ENCODE results near the gene FOXRED2. TPM values are rescaled to one million over a fixed set of nuclear protein-coding genes. Genes with fewer than 3 reads are reported as not detected.
A peak's percentile ranks its signal among the peaks of the same experiment; 100 is the strongest.

The FOXRED2 gene
- total RNA-seq, 2 donors from 2014 or later: 6.8 to 13.8 TPM

- DNase-seq (ENCODE audit: low spot score) (no peak), ATAC-seq (ENCODE audit: insufficient number of reproducible peaks, low FRiP score, low read depth) (no peak)
- TF ChIP-seq, protein P1, sequence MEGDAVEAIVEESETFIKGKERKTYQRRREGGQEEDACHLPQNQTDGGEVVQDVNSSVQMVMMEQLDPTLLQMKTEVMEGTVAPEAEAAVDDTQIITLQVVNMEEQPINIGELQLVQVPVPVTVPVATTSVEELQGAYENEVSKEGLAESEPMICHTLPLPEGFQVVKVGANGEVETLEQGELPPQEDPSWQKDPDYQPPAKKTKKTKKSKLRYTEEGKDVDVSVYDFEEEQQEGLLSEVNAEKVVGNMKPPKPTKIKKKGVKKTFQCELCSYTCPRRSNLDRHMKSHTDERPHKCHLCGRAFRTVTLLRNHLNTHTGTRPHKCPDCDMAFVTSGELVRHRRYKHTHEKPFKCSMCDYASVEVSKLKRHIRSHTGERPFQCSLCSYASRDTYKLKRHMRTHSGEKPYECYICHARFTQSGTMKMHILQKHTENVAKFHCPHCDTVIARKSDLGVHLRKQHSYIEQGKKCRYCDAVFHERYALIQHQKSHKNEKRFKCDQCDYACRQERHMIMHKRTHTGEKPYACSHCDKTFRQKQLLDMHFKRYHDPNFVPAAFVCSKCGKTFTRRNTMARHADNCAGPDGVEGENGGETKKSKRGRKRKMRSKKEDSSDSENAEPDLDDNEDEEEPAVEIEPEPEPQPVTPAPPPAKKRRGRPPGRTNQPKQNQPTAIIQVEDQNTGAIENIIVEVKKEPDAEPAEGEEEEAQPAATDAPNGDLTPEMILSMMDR (IDR thresholded peaks at IDR 0.05): no peak
- H3K4me1 ChIP-seq (ENCODE audit: control insufficient read depth in 1 of 2, low read depth in 2 of 2): peaks cover 4 to 26% of the 10 kb centered on the region in 2 donors
- H3K4me3 ChIP-seq: peak overlapping the region; percentile 69
- no peaks in the 10 kb centered on the region for H3K9me3 ChIP-seq
- H3K27ac ChIP-seq: peak overlapping the region; percentile 35 to 51
- H3K27me3 ChIP-seq (replicated peaks; ENCODE audit: insufficient read depth): no peaks in the 10 kb centered on the region
- H3K36me3 ChIP-seq: peaks cover 19% of the 10 kb centered on the region
Measured at GRCh38 chr22:36507518-36508010, 724 bp upstream of the FOXRED2 start.

DNA sequence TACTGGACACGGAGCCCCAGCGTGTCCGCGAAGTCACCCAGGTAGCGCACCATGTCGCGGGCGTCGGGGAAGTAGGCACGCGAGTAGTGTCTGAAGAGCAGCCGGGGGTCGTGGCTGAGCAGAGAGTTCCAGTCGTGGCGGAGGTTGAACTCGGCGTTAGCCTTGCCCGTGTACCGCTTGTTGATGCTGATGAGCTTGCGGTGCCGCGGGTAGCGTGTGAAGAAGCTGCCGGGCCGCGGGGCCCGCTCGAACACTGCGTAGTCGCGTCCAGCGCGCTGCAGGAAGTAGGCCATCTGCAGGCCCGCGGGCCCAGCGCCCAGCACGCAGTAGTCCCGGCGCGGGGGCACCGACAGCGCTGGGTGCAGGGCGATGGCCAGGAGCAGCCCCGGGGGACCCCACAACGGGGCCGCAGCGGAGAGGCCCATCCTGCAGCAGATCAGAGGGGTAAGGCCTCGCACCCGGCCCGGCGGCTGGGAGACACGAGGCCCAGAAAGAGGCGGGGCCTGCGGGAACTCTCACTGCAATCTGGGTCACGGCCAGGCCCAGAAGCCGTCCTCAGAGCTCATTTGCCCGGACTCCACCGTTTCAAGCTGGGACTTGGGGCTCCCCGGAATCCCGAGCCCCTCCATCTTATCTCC, 723 bp downstream of the FOXRED2 start:
- ATAC-seq (ENCODE audit: insufficient number of reproducible peaks, low FRiP score, low read depth): no peak
- Histone ChIP-seq H3K4me3 (peak overlapping the region; percentile 69), H3K4me1 (ENCODE audit: control insufficient read depth in 1 of 2, low read depth in 2 of 2) (peaks cover 4 to 26% of the 10 kb centered on the region in 2 donors), H3K27ac (no peak overlapping the region), H3K9me3 (no peaks in the 10 kb centered on the region), H3K36me3 (peaks cover 7% of the 10 kb centered on the region), H3K27me3 (replicated peaks; ENCODE audit: insufficient read depth) (no peaks in the 10 kb centered on the region)
- DNase-seq (ENCODE audit: low spot score): no peak
- TF ChIP-seq, protein P1 (IDR thresholded peaks at IDR 0.05): no peak

DNA sequence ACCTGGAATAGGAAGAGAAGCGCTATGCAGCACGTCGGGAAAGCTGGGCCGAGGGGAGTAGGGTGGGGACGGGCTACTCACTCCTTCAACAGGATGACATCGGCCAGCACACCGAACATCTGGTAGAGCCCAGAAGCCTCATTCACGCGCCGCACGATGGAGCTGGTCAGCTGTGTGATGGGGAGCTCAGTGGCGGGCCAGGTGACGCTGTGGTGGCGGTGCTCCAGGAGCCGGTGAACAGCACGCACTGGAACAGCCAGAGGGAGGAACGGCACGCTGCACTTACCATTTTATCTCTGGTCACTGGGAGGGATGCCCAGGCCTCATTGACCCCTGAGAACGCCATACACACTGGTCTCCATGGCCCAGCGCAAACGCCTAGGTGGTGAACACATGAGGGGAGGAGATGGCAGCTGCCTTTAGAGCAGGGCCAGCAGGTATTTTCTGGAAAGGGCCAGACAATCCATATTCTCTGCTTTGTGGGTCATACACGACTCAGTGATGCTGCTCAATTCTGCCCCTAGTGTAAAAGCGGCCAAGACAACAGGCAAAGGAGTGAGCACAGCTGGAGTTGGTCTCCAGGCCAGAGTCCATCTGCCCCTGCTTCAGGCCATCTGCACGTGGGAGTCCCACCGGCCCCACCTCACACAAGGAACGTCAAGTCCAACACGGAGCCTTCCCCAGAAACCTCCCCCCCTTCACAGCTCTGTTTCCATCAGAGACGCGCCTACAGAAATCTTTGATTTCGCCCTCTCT, 8.8 kb downstream of the FOXRED2 start:
- Histone ChIP-seq H3K4me3 (no peak overlapping the region), H3K9me3 (no peaks in the 10 kb centered on the region), H3K4me1 (ENCODE audit: control insufficient read depth in 1 of 2, low read depth in 2 of 2) (no peaks in the 10 kb centered on the region), H3K27ac (no peak overlapping the region), H3K36me3 (no peaks in the 10 kb centered on the region), H3K27me3 (replicated peaks; ENCODE audit: insufficient read depth) (no peaks in the 10 kb centered on the region)
- TF ChIP-seq, protein P1 (IDR thresholded peaks at IDR 0.05): no peak
- ATAC-seq (ENCODE audit: insufficient number of reproducible peaks, low FRiP score, low read depth) (no peak), DNase-seq (ENCODE audit: low spot score) (no peak)

- Histone ChIP-seq H3K4me1 (ENCODE audit: control insufficient read depth in 1 of 2, low read depth in 2 of 2) (no peaks in the 10 kb centered on the region), H3K27me3 (replicated peaks; ENCODE audit: insufficient read depth) (no peaks in the 10 kb centered on the region), H3K27ac (no peak overlapping the region), H3K36me3 (peaks cover 5% of the 10 kb centered on the region), H3K4me3 (no peak overlapping the region), H3K9me3 (no peaks in the 10 kb centered on the region)
- DNase-seq (ENCODE audit: low spot score) (no peak), ATAC-seq (ENCODE audit: insufficient number of reproducible peaks, low FRiP score, low read depth) (no peak)
- TF ChIP-seq, protein P1 (IDR thresholded peaks at IDR 0.05): no peak
Measured at GRCh38 chr22:36493690-36494110, 13.1 kb downstream of the FOXRED2 start.

GRCh38 chr22:36492109-36492508, 14.7 kb downstream of the FOXRED2 start:
- no peak overlapping the region for H3K27ac ChIP-seq
- no peak for ATAC-seq (ENCODE audit: insufficient number of reproducible peaks, low FRiP score, low read depth)
- no peaks in the 10 kb centered on the region for H3K9me3 ChIP-seq
- no peak for DNase-seq (ENCODE audit: low spot score)
- no peaks in the 10 kb centered on the region for H3K27me3 ChIP-seq (replicated peaks; ENCODE audit: insufficient read depth)
- H3K36me3 ChIP-seq: peaks cover 5% of the 10 kb centered on the region
- TF ChIP-seq, protein P1 (IDR thresholded peaks at IDR 0.05): no peak
- H3K4me1 ChIP-seq (ENCODE audit: control insufficient read depth in 1 of 2, low read depth in 2 of 2): no peaks in the 10 kb centered on the region
- H3K4me3 ChIP-seq: no peak overlapping the region
